GM21529 (cell line): ENCODE results near the gene SLC38A10.

Experiments
- ATAC-seq: cut with Tn5 transposase; IDR thresholded peaks from one replicate; pipeline ENCODE4 v1.9.1; 2021; ENCODE audit not compliant: unreplicated experiment

Gene SLC38A10

GRCh38 chr17:81279278-81280275, 15.5 kb downstream of the SLC38A10 start:
- no peak for ATAC-seq

- ATAC-seq, result no peak
Measured at GRCh38 chr17:81278831-81279230, 16.3 kb downstream of the SLC38A10 start.

- ATAC-seq, result no peak
Measured at GRCh38 chr17:81277946-81278693, 17.0 kb downstream of the SLC38A10 start.

GRCh38 chr17:81277421-81277820, 17.7 kb downstream of the SLC38A10 start:
- no peak for ATAC-seq

GRCh38 chr17:81276781-81277180, 18.3 kb downstream of the SLC38A10 start:
- ATAC-seq, result no peak

- ATAC-seq, result no peak
Measured at GRCh38 chr17:81274471-81274855, 20.6 kb downstream of the SLC38A10 start.

- ATAC-seq, result no peak
Measured at GRCh38 chr17:81273698-81274470, 21.2 kb downstream of the SLC38A10 start.

- ATAC-seq, result no peak
Measured at GRCh38 chr17:81272616-81273015, 22.5 kb downstream of the SLC38A10 start.

- no peak for ATAC-seq
Measured at GRCh38 chr17:81271226-81271625, 23.9 kb downstream of the SLC38A10 start.

- ATAC-seq, result no peak
Measured at GRCh38 chr17:81270279-81270678, 24.8 kb downstream of the SLC38A10 start.

- ATAC-seq, result no peak
Measured at GRCh38 chr17:81267390-81268067, 27.6 kb downstream of the SLC38A10 start.

- no peak for ATAC-seq
Measured at GRCh38 chr17:81265576-81265975, 29.5 kb downstream of the SLC38A10 start.

GRCh38 chr17:81264640-81265039, 30.5 kb downstream of the SLC38A10 start:
- no peak for ATAC-seq

GRCh38 chr17:81263371-81264181, 31.5 kb downstream of the SLC38A10 start:
- ATAC-seq, result no peak

- ATAC-seq, result no peak
Measured at GRCh38 chr17:81261582-81262336, 33.3 kb downstream of the SLC38A10 start.

- ATAC-seq, result no peak
Measured at GRCh38 chr17:81261096-81261495, 34.0 kb downstream of the SLC38A10 start.

GRCh38 chr17:81260641-81261040, 34.5 kb downstream of the SLC38A10 start:
- ATAC-seq, result no peak

- ATAC-seq, result no peak
Measured at GRCh38 chr17:81260171-81260570, 34.9 kb downstream of the SLC38A10 start.

- no peak for ATAC-seq
Measured at GRCh38 chr17:81259058-81259605, 36.0 kb downstream of the SLC38A10 start.
